Measurements from ENCODE around the gene MITD1. TPM values are rescaled to one million over a fixed set of nuclear protein-coding genes. Genes with fewer than 3 reads are reported as not detected.

Gene MITD1
- total and polyA plus RNA-seq, 2 of the 13 experiments (the other 11 are each of a cell fraction or from before 2014, with no cell fraction given), result 17.8 to 43.7 TPM

DNA sequence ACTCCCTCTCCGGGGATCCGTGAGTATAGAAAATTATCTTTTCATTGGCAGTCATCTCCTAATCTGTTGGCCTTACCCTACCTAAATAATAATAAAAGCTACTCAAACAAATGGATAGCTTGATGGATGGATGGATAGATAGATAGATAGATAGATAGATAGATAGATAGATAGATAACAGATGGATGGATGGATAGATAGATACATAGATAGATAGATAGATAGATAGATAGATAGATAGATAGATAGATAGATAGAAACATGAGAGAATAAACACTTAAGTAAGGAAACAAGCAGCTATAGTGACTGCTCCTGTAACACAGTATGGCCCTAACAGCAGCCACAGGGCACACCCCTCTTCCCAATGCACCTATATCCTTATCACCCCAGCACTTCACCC lies 35.2 kb upstream of the MITD1 start:
- FAIRE-seq, result no peak
- intact Hi-C loops (cut with micrococcal nuclease; ENCODE audit: unreplicated experiment) (no loop called here), in situ Hi-C loops (cut with HindIII; ENCODE audit: extremely low pct_ligation_motif_present, low pct_unique_long_range_greater_than_20kb) (no loop called here)
- no TSS peak for BruUV-seq (replicated peaks)
- Histone ChIP-seq H3K9me3 (ENCODE audit: low read length) (no peaks in the 10 kb centered on the region), H3K27me3 (ENCODE audit: control insufficient read depth in 1 of 2, insufficient read depth in 2 of 2, low read length in 2 of 2) (no peaks in the 10 kb centered on the region), H2AFZ (ENCODE audit: low read length) (no peak overlapping the region), H3K79me2 (ENCODE audit: insufficient read depth, low read length) (no peaks in the 10 kb centered on the region), H3K4me3 (replicated peaks in 1 of 3; ENCODE audit: insufficient read depth in 1 of 3, low read depth in 2 of 3, low read length in 3 of 3) (no peak overlapping the region), H3K9ac (ENCODE audit: insufficient read depth, low read depth, low read length) (no peak overlapping the region), H3K27ac (ENCODE audit: extremely low read length, insufficient read depth, low read length) (no peak overlapping the region), H3K4me2 (ENCODE audit: low read depth, low read length) (no peak overlapping the region), H3K36me3 (replicated peaks in 1 of 2; ENCODE audit: control insufficient read depth in 1 of 2, insufficient read depth in 2 of 2, low read length in 2 of 2) (no peaks in the 10 kb centered on the region), H4K20me1 (ENCODE audit: insufficient read depth, low read length) (no peaks in the 10 kb centered on the region), H3K4me1 (ENCODE audit: insufficient read depth, low read length) (no peaks in the 10 kb centered on the region)
- ATAC-seq, result no peak
- POLR2A ChIA-PET, result no interaction called here
- CTCF ChIA-PET (ENCODE audit: low intra/inter-chr PET ratio, low total read pairs), result no interaction called here
- DNase-seq (ENCODE audit: low spot score), result no peak
- TF ChIP-seq ZNF605 (CRISPR knock-in tag; IDR thresholded peaks at IDR 0.05), result no peak
- no peak for TF ChIP-seq AKAP8 (CRISPR knock-in tag; IDR thresholded peaks at IDR 0.05)
- TF ChIP-seq, protein P1, sequence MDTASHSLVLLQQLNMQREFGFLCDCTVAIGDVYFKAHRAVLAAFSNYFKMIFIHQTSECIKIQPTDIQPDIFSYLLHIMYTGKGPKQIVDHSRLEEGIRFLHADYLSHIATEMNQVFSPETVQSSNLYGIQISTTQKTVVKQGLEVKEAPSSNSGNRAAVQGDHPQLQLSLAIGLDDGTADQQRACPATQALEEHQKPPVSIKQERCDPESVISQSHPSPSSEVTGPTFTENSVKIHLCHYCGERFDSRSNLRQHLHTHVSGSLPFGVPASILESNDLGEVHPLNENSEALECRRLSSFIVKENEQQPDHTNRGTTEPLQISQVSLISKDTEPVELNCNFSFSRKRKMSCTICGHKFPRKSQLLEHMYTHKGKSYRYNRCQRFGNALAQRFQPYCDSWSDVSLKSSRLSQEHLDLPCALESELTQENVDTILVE (CRISPR knock-in tag; IDR thresholded peaks at IDR 0.05), result no peak
- no peak for TF ChIP-seq KDM4B (CRISPR knock-in tag; IDR thresholded peaks at IDR 0.05)
- TF ChIP-seq, protein P2, sequence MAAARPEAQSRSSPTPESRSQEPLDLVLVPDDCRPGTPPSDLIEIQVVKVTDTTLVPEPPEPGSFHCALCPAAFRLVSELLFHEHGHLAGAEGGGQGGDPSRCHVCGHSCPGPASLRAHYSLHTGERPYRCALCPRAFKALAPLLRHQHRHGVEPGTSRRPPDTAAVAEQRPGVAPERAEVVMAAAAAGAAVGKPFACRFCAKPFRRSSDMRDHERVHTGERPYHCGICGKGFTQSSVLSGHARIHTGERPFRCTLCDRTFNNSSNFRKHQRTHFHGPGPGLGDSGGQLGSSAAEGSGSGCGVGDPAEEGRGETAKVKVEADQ (CRISPR knock-in tag; IDR thresholded peaks at IDR 0.05; ENCODE audit: borderline replicate concordance), result no peak
- TF ChIP-seq JUN (CRISPR knock-in tag; IDR thresholded peaks at IDR 0.05), result no peak
- TF ChIP-seq ZBED4 (CRISPR knock-in tag; IDR thresholded peaks at IDR 0.05; ENCODE audit: borderline replicate concordance), result no peak
- no peak for TF ChIP-seq SNAPC5 (CRISPR knock-in tag; IDR thresholded peaks at IDR 0.05; ENCODE audit: borderline replicate concordance)
- TF ChIP-seq NR2F1 (CRISPR knock-in tag; IDR thresholded peaks at IDR 0.05), result no peak
- WGBS (ENCODE audit: low lambda C conversion rate), result 71% methylated on average over 2 of the region's 2 CpGs

Data from HepG2 (cell line).